Mesenchymal stem cell (in vitro differentiated cells and primary cell): Measurements from ENCODE around the gene TNS4.

ENCODE experiments used
- DNase-seq: peaks from one replicate; pipeline ENCODE4 v3.0.0-alpha.2; 2013
- H2AFZ ChIP-seq: one replicate; pipeline ENCODE4 v1.6.1; 2013; ENCODE audit warnings: low read depth, mild to moderate bottlenecking, control low read depth, inconsistent platforms, low read length, moderate library complexity
- H2AK5ac ChIP-seq: 2 replicates; pipeline ENCODE4 v1.6.1; 2013; ENCODE audit warnings: low read length, moderate library complexity, mild to moderate bottlenecking, inconsistent platforms; ENCODE audit not compliant: severe bottlenecking
- H2BK120ac ChIP-seq: one replicate; pipeline ENCODE4 v1.6.1; 2013; ENCODE audit warnings: low read depth, mild to moderate bottlenecking, inconsistent platforms, low read length, moderate library complexity
- H2BK12ac ChIP-seq, 2 experiments: one replicate each; pipeline ENCODE4 v1.6.1; 2013; ENCODE audit warnings: inconsistent platforms in 2 of 2, low read length in 2 of 2, mild to moderate bottlenecking in 2 of 2, moderate library complexity in 2 of 2, control low read depth in 1 of 2
- H2BK15ac ChIP-seq: one replicate; pipeline ENCODE4 v1.6.1; 2013; ENCODE audit warnings: mild to moderate bottlenecking, low read depth, inconsistent platforms; ENCODE audit not compliant: poor library complexity, severe bottlenecking
- H2BK5ac ChIP-seq: 2 replicates; pipeline ENCODE4 v1.6.1; 2013; ENCODE audit warnings: low read depth, mild to moderate bottlenecking, low read length, control low read depth, inconsistent platforms; ENCODE audit not compliant: poor library complexity, severe bottlenecking
- H3K14ac ChIP-seq, 2 experiments: one replicate each; pipeline ENCODE4 v1.6.1; 2013; ENCODE audit warnings: inconsistent platforms in 2 of 2, low read length in 2 of 2, control low read depth in 1 of 2, mild to moderate bottlenecking in 1 of 2, moderate library complexity in 1 of 2
- H3K18ac ChIP-seq, 2 experiments: one replicate each; pipeline ENCODE4 v1.6.1; 2013; ENCODE audit warnings: inconsistent platforms in 2 of 2, low read length in 2 of 2, control low read depth in 1 of 2, low read depth in 1 of 2, mild to moderate bottlenecking in 1 of 2
- H3K23ac ChIP-seq, 2 experiments: one replicate each; pipeline ENCODE4 v1.6.1; 2013; ENCODE audit warnings: inconsistent platforms in 2 of 2, low read length in 2 of 2, mild to moderate bottlenecking in 2 of 2, moderate library complexity in 2 of 2, control low read depth in 1 of 2
- H3K27ac ChIP-seq: 2 replicates; pipeline ENCODE4 v1.5.1; 2013; ENCODE audit warnings: mild to moderate bottlenecking, moderate library complexity, low read length, control low read depth, inconsistent platforms; ENCODE audit not compliant: poor library complexity, severe bottlenecking
- H3K27me3 ChIP-seq, 2 experiments: 2 replicates each; pipeline versions ENCODE4 v1.6.1 to v1.7.0; 2013; ENCODE audit warnings: low read length in 2 of 2, mild to moderate bottlenecking in 2 of 2, moderate library complexity in 2 of 2, control low read depth in 1 of 2, inconsistent platforms in 1 of 2; ENCODE audit not compliant: control insufficient read depth in 1 of 2, insufficient read depth in 1 of 2
- H3K36me3 ChIP-seq, 2 experiments: 2 replicates each; pipeline versions ENCODE4 v1.6.1 to v1.7.0; 2013; ENCODE audit warnings: low read length in 2 of 2, control low read depth in 1 of 2, inconsistent platforms in 1 of 2, low read depth in 1 of 2, mild to moderate bottlenecking in 1 of 2; ENCODE audit not compliant: insufficient read depth in 2 of 2, control insufficient read depth in 1 of 2
- H3K4ac ChIP-seq, 2 experiments: one replicate each; pipeline ENCODE4 v1.6.1; 2013; ENCODE audit warnings: inconsistent platforms in 2 of 2, low read length in 2 of 2, mild to moderate bottlenecking in 2 of 2, moderate library complexity in 2 of 2, control low read depth in 1 of 2, low read depth in 1 of 2
- H3K4me1 ChIP-seq: 2 replicates; pipeline ENCODE4 v1.6.1; 2013; ENCODE audit warnings: low read depth, low read length, control low read depth; ENCODE audit not compliant: control insufficient read depth, insufficient read depth
- H3K4me2 ChIP-seq: 2 replicates; pipeline ENCODE4 v1.6.1; 2013; ENCODE audit warnings: low read length, mild to moderate bottlenecking, inconsistent platforms; ENCODE audit not compliant: poor library complexity, severe bottlenecking
- H3K4me3 ChIP-seq, 2 experiments: 2 replicates each; pipeline versions ENCODE4 v1.5.1 to v1.7.0; 2013; ENCODE audit warnings: low read length in 2 of 2, mild to moderate bottlenecking in 2 of 2, control low read depth in 1 of 2, low read depth in 1 of 2; ENCODE audit not compliant: insufficient read depth in 1 of 2
- H3K79me1 ChIP-seq: replicated peaks from 2 replicates; pipeline ENCODE4 v1.6.1; 2013; ENCODE audit warnings: mild to moderate bottlenecking, control low read depth, low read length, inconsistent platforms; ENCODE audit not compliant: poor library complexity, severe bottlenecking
- H3K9ac ChIP-seq: 2 replicates; pipeline ENCODE4 v1.7.0; 2013; ENCODE audit warnings: mild to moderate bottlenecking, low read length, moderate library complexity
- H3K9me3 ChIP-seq: 2 replicates; pipeline ENCODE4 v1.7.0; 2013; ENCODE audit warnings: mild to moderate bottlenecking, low read length; ENCODE audit not compliant: control insufficient read depth
- H4K8ac ChIP-seq: one replicate; pipeline ENCODE4 v1.6.1; 2013; ENCODE audit warnings: inconsistent platforms, mild to moderate bottlenecking, low read length, moderate library complexity
- H4K91ac ChIP-seq: one replicate; pipeline ENCODE4 v1.6.1; 2013; ENCODE audit warnings: mild to moderate bottlenecking, low read length, inconsistent platforms
- WGBS: methylation state at CpG from one replicate; pipeline ENCODE4 v1.1.7; 2013; ENCODE audit warnings: mixed read lengths; 5-methylcytosine and 5-hydroxymethylcytosine counted together

The TNS4 gene

GRCh38 chr17:40542558-40543411 lies 41.4 kb upstream of the TNS4 start:
- H2BK120ac ChIP-seq, result peak overlapping the region; percentile 93
- peak overlapping the region; percentile 90 for H4K91ac ChIP-seq
- WGBS, result 34% methylated on average over 11 of the region's 14 CpGs
- peak overlapping the region; percentile 82 to 99 for H3K18ac ChIP-seq
- no peak overlapping the region for H3K4me2 ChIP-seq
- peak overlapping the region; percentile 81 for H3K9ac ChIP-seq
- no peak overlapping the region for H3K23ac ChIP-seq
- peak overlapping the region; percentile 34 for H2AK5ac ChIP-seq
- no peaks in the 10 kb centered on the region for H3K36me3 ChIP-seq
- no peaks in the 10 kb centered on the region for H3K9me3 ChIP-seq
- H3K4me1 ChIP-seq, result peaks cover 40% of the 10 kb centered on the region
- peak overlapping the region; percentile 86 for H4K8ac ChIP-seq
- peak overlapping the region in 1 of 2 experiments; percentile 79 for H3K14ac ChIP-seq
- no peak overlapping the region for H2BK5ac ChIP-seq
- H2BK12ac ChIP-seq, result peak overlapping the region; percentile 93 to 97
- H3K27me3 ChIP-seq, result no peaks in the 10 kb centered on the region
- no peak overlapping the region for H2AFZ ChIP-seq
- DNase-seq, result peak; percentile 99
- peak overlapping the region; percentile 71 to 88 for H3K4ac ChIP-seq
- no peaks in the 10 kb centered on the region for H3K79me1 ChIP-seq
- no peak overlapping the region for H3K4me3 ChIP-seq
- peak overlapping the region; percentile 75 for H2BK15ac ChIP-seq
- peak overlapping the region; percentile 19 for H3K27ac ChIP-seq

- Histone ChIP-seq H3K27ac (peak overlapping the region; percentile 19), H3K4me3 (peak overlapping the region in 1 of 2 experiments; percentile 19), H3K36me3 (no peaks in the 10 kb centered on the region), H3K9me3 (no peaks in the 10 kb centered on the region), H3K4ac (peak overlapping the region; percentile 42 to 62), H3K9ac (peak overlapping the region; percentile 81), H2AFZ (no peak overlapping the region), H3K79me1 (no peaks in the 10 kb centered on the region), H3K4me2 (no peak overlapping the region), H4K8ac (peak overlapping the region; percentile 86), H3K27me3 (no peaks in the 10 kb centered on the region), H2BK12ac (peak overlapping the region; percentile 57 to 97), H3K4me1 (peaks cover 34% of the 10 kb centered on the region), H3K23ac (peak overlapping the region in 1 of 2 experiments; percentile 9), H2AK5ac (peak overlapping the region; percentile 34), H2BK15ac (peak overlapping the region; percentile 73), H3K18ac (peak overlapping the region; percentile 82 to 88), H4K91ac (peak overlapping the region; percentile 97), H2BK120ac (peak overlapping the region; percentile 93), H3K14ac (peak overlapping the region in 1 of 2 experiments; percentile 81), H2BK5ac (no peak overlapping the region)
- 79% methylated on average over 18 of the region's 18 CpGs for WGBS
- DNase-seq, result no peak
These were observed 40.6 kb upstream of the TNS4 start for GRCh38 chr17:40541873-40542557.

GRCh38 chr17:40541060-40541872 lies 39.8 kb upstream of the TNS4 start:
- H4K91ac ChIP-seq, result peak overlapping the region; percentile 97
- peak overlapping the region; percentile 73 for H2BK15ac ChIP-seq
- H3K36me3 ChIP-seq, result no peaks in the 10 kb centered on the region
- H2BK120ac ChIP-seq, result peak overlapping the region; percentile 93
- no peaks in the 10 kb centered on the region for H3K9me3 ChIP-seq
- H3K79me1 ChIP-seq, result no peaks in the 10 kb centered on the region
- peak overlapping the region; percentile 42 to 62 for H3K4ac ChIP-seq
- peak overlapping the region; percentile 82 to 88 for H3K18ac ChIP-seq
- 95% methylated on average over 20 of the region's 20 CpGs for WGBS
- peak overlapping the region; percentile 77 to 97 for H2BK12ac ChIP-seq
- peak overlapping the region; percentile 86 for H4K8ac ChIP-seq
- H2BK5ac ChIP-seq, result no peak overlapping the region
- H3K9ac ChIP-seq, result peak overlapping the region; percentile 81
- H3K4me1 ChIP-seq, result peaks cover 40% of the 10 kb centered on the region
- H3K4me3 ChIP-seq, result peak overlapping the region in 1 of 2 experiments; percentile 19
- no peak overlapping the region for H2AFZ ChIP-seq
- H3K27ac ChIP-seq, result no peak overlapping the region
- DNase-seq, result no peak
- peak overlapping the region in 1 of 2 experiments; percentile 64 for H3K14ac ChIP-seq
- H3K4me2 ChIP-seq, result no peak overlapping the region
- no peak overlapping the region for H2AK5ac ChIP-seq
- H3K23ac ChIP-seq, result no peak overlapping the region
- H3K27me3 ChIP-seq, result no peaks in the 10 kb centered on the region
